HG03097 (cell line): ENCODE data around the gene EAF2.
"Not testable (repeated sequence)": the region's sequence is repeated elsewhere in the genome, so short reads cannot be mapped to it uniquely, and the experiment has no call there.

Experiments used
- ATAC-seq: cut with Tn5 transposase; IDR thresholded peaks from one replicate; pipeline ENCODE4 v1.9.1; 2021; ENCODE audit not compliant: unreplicated experiment, low FRiP score

The EAF2 gene

GRCh38 chr3:121857778-121858177, 22.8 kb downstream of the EAF2 start:
- ATAC-seq = not testable (repeated sequence)

- ATAC-seq = not testable (repeated sequence)
Measured at GRCh38 chr3:121863247-121863646, 28.2 kb downstream of the EAF2 start.

GRCh38 chr3:121863801-121864200, 28.8 kb downstream of the EAF2 start:
- no peak for ATAC-seq

GRCh38 chr3:121869736-121870135, 34.7 kb downstream of the EAF2 start:
- ATAC-seq = no peak

- ATAC-seq = no peak
Measured at GRCh38 chr3:121870717-121871116, 35.7 kb downstream of the EAF2 start.

GRCh38 chr3:121871430-121871829, 36.4 kb downstream of the EAF2 start:
- ATAC-seq = no peak

GRCh38 chr3:121878411-121878810, 43.4 kb downstream of the EAF2 start:
- no peak for ATAC-seq

GRCh38 chr3:121883507-121883906, 48.5 kb downstream of the EAF2 start:
- no peak for ATAC-seq

- ATAC-seq = no peak
Measured at GRCh38 chr3:121885386-121885785, 50.4 kb downstream of the EAF2 start.

- ATAC-seq = no peak
Measured at GRCh38 chr3:121894301-121894990, 59.4 kb downstream of the EAF2 start, which contains the start of gene SLC15A2. Gene SLC15A2, plus strand, starts transcription at chr3:121894401. Its CDS starts 76 bp downstream, at chr3:121894477.

GRCh38 chr3:121895121-121895520, 60.1 kb downstream of the EAF2 start:
- ATAC-seq = no peak

GRCh38 chr3:121895736-121896135, 60.7 kb downstream of the EAF2 start:
- no peak for ATAC-seq

- no peak for ATAC-seq
Measured at GRCh38 chr3:121896823-121897222, 61.8 kb downstream of the EAF2 start.

- no peak for ATAC-seq
Measured at GRCh38 chr3:121897296-121897695, 62.3 kb downstream of the EAF2 start.

- no peak for ATAC-seq
Measured at GRCh38 chr3:121913305-121913990, 78.4 kb downstream of the EAF2 start.

- no peak for ATAC-seq
Measured at GRCh38 chr3:121914081-121914998, 79.3 kb downstream of the EAF2 start.

- no peak for ATAC-seq
Measured at GRCh38 chr3:121916189-121916588, 81.2 kb downstream of the EAF2 start.

- no peak for ATAC-seq
Measured at GRCh38 chr3:121918779-121919483, 83.9 kb downstream of the EAF2 start.

- no peak for ATAC-seq
Measured at GRCh38 chr3:121924734-121925133, 89.7 kb downstream of the EAF2 start.

- ATAC-seq = no peak
Measured at GRCh38 chr3:121926380-121926779, 91.4 kb downstream of the EAF2 start.
